Measurements from ENCODE around the gene KIF16B.

KIF16B gene

GRCh38 chr20:16290358-16290757 is 282.9 kb downstream of the KIF16B start:
- H3K9me3 ChIP-seq (ENCODE audit: control insufficient read depth, insufficient read depth, low read length): no peaks in the 10 kb centered on the region
- no peaks in the 10 kb centered on the region for H3K36me3 ChIP-seq (ENCODE audit: control insufficient read depth, insufficient read depth, low read length)
- no peak for DNase-seq (ENCODE audit: low read depth, low spot score)
- no peaks in the 10 kb centered on the region; the same call in 1 of the 2 replicates for H3K4me1 ChIP-seq (ENCODE audit: control insufficient read depth, insufficient read depth, low read length)
- no CpG with 5 or more reads among the region's 4 CpGs for WGBS (ENCODE audit: insufficient coverage, insufficient read length)
- H3K4me3 ChIP-seq (ENCODE audit: low read length): no peak overlapping the region
- no peaks in the 10 kb centered on the region for H3K27me3 ChIP-seq (ENCODE audit: control insufficient read depth, insufficient read depth, low read length)
- H3K27ac ChIP-seq (ENCODE audit: low read length): no peak overlapping the region

- no peak overlapping the region for H3K4me3 ChIP-seq (ENCODE audit: low read length)
- no peak overlapping the region for H3K27ac ChIP-seq (ENCODE audit: low read length)
- no peaks in the 10 kb centered on the region for H3K27me3 ChIP-seq (ENCODE audit: control insufficient read depth, insufficient read depth, low read length)
- no CpG with 5 or more reads among the region's 2 CpGs for WGBS (ENCODE audit: insufficient coverage, insufficient read length)
- no peak for DNase-seq (ENCODE audit: low read depth, low spot score)
- no peaks in the 10 kb centered on the region for H3K36me3 ChIP-seq (ENCODE audit: control insufficient read depth, insufficient read depth, low read length)
- H3K4me1 ChIP-seq (ENCODE audit: control insufficient read depth, insufficient read depth, low read length): peaks cover 2% of the 10 kb centered on the region; the same call in 1 of the 2 replicates
- no peaks in the 10 kb centered on the region for H3K9me3 ChIP-seq (ENCODE audit: control insufficient read depth, insufficient read depth, low read length)
Observed at GRCh38 chr20:16287776-16288175, 285.5 kb downstream of the KIF16B start.

GRCh38 chr20:16286601-16287000 is 286.6 kb downstream of the KIF16B start:
- no peak overlapping the region for H3K4me3 ChIP-seq (ENCODE audit: low read length)
- no peak overlapping the region for H3K27ac ChIP-seq (ENCODE audit: low read length)
- H3K4me1 ChIP-seq (ENCODE audit: control insufficient read depth, insufficient read depth, low read length): peaks cover 2% of the 10 kb centered on the region; the same call in 1 of the 2 replicates
- H3K9me3 ChIP-seq (ENCODE audit: control insufficient read depth, insufficient read depth, low read length): no peaks in the 10 kb centered on the region
- H3K27me3 ChIP-seq (ENCODE audit: control insufficient read depth, insufficient read depth, low read length): no peaks in the 10 kb centered on the region
- no peak for DNase-seq (ENCODE audit: low read depth, low spot score)
- no peaks in the 10 kb centered on the region for H3K36me3 ChIP-seq (ENCODE audit: control insufficient read depth, insufficient read depth, low read length)
- WGBS (ENCODE audit: insufficient coverage, insufficient read length): no CpG with 5 or more reads among the region's 4 CpGs

- Histone ChIP-seq H3K9me3 (ENCODE audit: control insufficient read depth, insufficient read depth, low read length) (no peaks in the 10 kb centered on the region), H3K4me1 (ENCODE audit: control insufficient read depth, insufficient read depth, low read length) (0 out of 2 replicates have a peak, but pooled peaks cover 2% of the 10 kb centered on the region), H3K27ac (ENCODE audit: low read length) (no peak overlapping the region), H3K4me3 (ENCODE audit: low read length) (no peak overlapping the region), H3K36me3 (ENCODE audit: control insufficient read depth, insufficient read depth, low read length) (no peaks in the 10 kb centered on the region), H3K27me3 (ENCODE audit: control insufficient read depth, insufficient read depth, low read length) (no peaks in the 10 kb centered on the region)
- no CpG with 5 or more reads among the region's 15 CpGs for WGBS (ENCODE audit: insufficient coverage, insufficient read length)
- no peak for DNase-seq (ENCODE audit: low read depth, low spot score)
Observed at GRCh38 chr20:16284385-16285100, 288.7 kb downstream of the KIF16B start.

GRCh38 chr20:16283978-16284377 is 289.3 kb downstream of the KIF16B start:
- H3K9me3 ChIP-seq (ENCODE audit: control insufficient read depth, insufficient read depth, low read length): no peaks in the 10 kb centered on the region
- H3K36me3 ChIP-seq (ENCODE audit: control insufficient read depth, insufficient read depth, low read length): no peaks in the 10 kb centered on the region
- DNase-seq (ENCODE audit: low read depth, low spot score): no peak
- no CpG with 5 or more reads among the region's 5 CpGs for WGBS (ENCODE audit: insufficient coverage, insufficient read length)
- 0 out of 2 replicates have a peak, but pooled peaks cover 2% of the 10 kb centered on the region for H3K4me1 ChIP-seq (ENCODE audit: control insufficient read depth, insufficient read depth, low read length)
- no peak overlapping the region for H3K4me3 ChIP-seq (ENCODE audit: low read length)
- H3K27ac ChIP-seq (ENCODE audit: low read length): no peak overlapping the region
- no peaks in the 10 kb centered on the region for H3K27me3 ChIP-seq (ENCODE audit: control insufficient read depth, insufficient read depth, low read length)

GRCh38 chr20:16283307-16283706 is 289.9 kb downstream of the KIF16B start:
- 0 out of 2 replicates have a peak, but pooled peaks cover 2% of the 10 kb centered on the region for H3K4me1 ChIP-seq (ENCODE audit: control insufficient read depth, insufficient read depth, low read length)
- no CpG with 5 or more reads among the region's 6 CpGs for WGBS (ENCODE audit: insufficient coverage, insufficient read length)
- no peak overlapping the region for H3K27ac ChIP-seq (ENCODE audit: low read length)
- no peaks in the 10 kb centered on the region for H3K9me3 ChIP-seq (ENCODE audit: control insufficient read depth, insufficient read depth, low read length)
- no peaks in the 10 kb centered on the region for H3K27me3 ChIP-seq (ENCODE audit: control insufficient read depth, insufficient read depth, low read length)
- no peak overlapping the region for H3K4me3 ChIP-seq (ENCODE audit: low read length)
- no peaks in the 10 kb centered on the region for H3K36me3 ChIP-seq (ENCODE audit: control insufficient read depth, insufficient read depth, low read length)
- DNase-seq (ENCODE audit: low read depth, low spot score): no peak

GRCh38 chr20:16280219-16280618 is 293.0 kb downstream of the KIF16B start:
- no peak overlapping the region for H3K4me3 ChIP-seq (ENCODE audit: low read length)
- H3K9me3 ChIP-seq (ENCODE audit: control insufficient read depth, insufficient read depth, low read length): no peaks in the 10 kb centered on the region
- no peaks in the 10 kb centered on the region for H3K36me3 ChIP-seq (ENCODE audit: control insufficient read depth, insufficient read depth, low read length)
- H3K27ac ChIP-seq (ENCODE audit: low read length): no peak overlapping the region
- WGBS (ENCODE audit: insufficient coverage, insufficient read length): no CpG with 5 or more reads among the region's 2 CpGs
- DNase-seq (ENCODE audit: low read depth, low spot score): no peak
- 0 out of 2 replicates have a peak, but pooled peaks cover 2% of the 10 kb centered on the region for H3K4me1 ChIP-seq (ENCODE audit: control insufficient read depth, insufficient read depth, low read length)
- H3K27me3 ChIP-seq (ENCODE audit: control insufficient read depth, insufficient read depth, low read length): no peaks in the 10 kb centered on the region

GRCh38 chr20:16279320-16279719 is 293.9 kb downstream of the KIF16B start:
- Histone ChIP-seq H3K9me3 (ENCODE audit: control insufficient read depth, insufficient read depth, low read length) (no peaks in the 10 kb centered on the region), H3K36me3 (ENCODE audit: control insufficient read depth, insufficient read depth, low read length) (no peaks in the 10 kb centered on the region), H3K27me3 (ENCODE audit: control insufficient read depth, insufficient read depth, low read length) (no peaks in the 10 kb centered on the region), H3K4me3 (ENCODE audit: low read length) (no peak overlapping the region), H3K27ac (ENCODE audit: low read length) (no peak overlapping the region), H3K4me1 (ENCODE audit: control insufficient read depth, insufficient read depth, low read length) (no peaks in the 10 kb centered on the region)
- WGBS (ENCODE audit: insufficient coverage, insufficient read length): no CpG with 5 or more reads among the region's 5 CpGs
- DNase-seq (ENCODE audit: low read depth, low spot score): no peak

- no peak for DNase-seq (ENCODE audit: low read depth, low spot score)
- no peaks in the 10 kb centered on the region for H3K27me3 ChIP-seq (ENCODE audit: control insufficient read depth, insufficient read depth, low read length)
- no peaks in the 10 kb centered on the region for H3K9me3 ChIP-seq (ENCODE audit: control insufficient read depth, insufficient read depth, low read length)
- H3K4me3 ChIP-seq (ENCODE audit: low read length): no peak overlapping the region
- H3K27ac ChIP-seq (ENCODE audit: low read length): no peak overlapping the region
- no peaks in the 10 kb centered on the region for H3K36me3 ChIP-seq (ENCODE audit: control insufficient read depth, insufficient read depth, low read length)
- no peaks in the 10 kb centered on the region for H3K4me1 ChIP-seq (ENCODE audit: control insufficient read depth, insufficient read depth, low read length)
- WGBS (ENCODE audit: insufficient coverage, insufficient read length): no CpG with 5 or more reads among the region's 4 CpGs
Observed at GRCh38 chr20:16273812-16274555, 299.3 kb downstream of the KIF16B start.

- no peaks in the 10 kb centered on the region for H3K27me3 ChIP-seq (ENCODE audit: control insufficient read depth, insufficient read depth, low read length)
- WGBS (ENCODE audit: insufficient coverage, insufficient read length): no CpG with 5 or more reads among the region's 20 CpGs
Observed at GRCh38 chr20:16272780-16273360, 300.4 kb downstream of the KIF16B start.

More at GRCh38 chr20:16272780-16273360, 300.4 kb downstream of the KIF16B start:
- H3K9me3 ChIP-seq (ENCODE audit: control insufficient read depth, insufficient read depth, low read length): no peaks in the 10 kb centered on the region
- DNase-seq (ENCODE audit: low read depth, low spot score): no peak
- H3K4me1 ChIP-seq (ENCODE audit: control insufficient read depth, insufficient read depth, low read length): no peaks in the 10 kb centered on the region
- H3K4me3 ChIP-seq (ENCODE audit: low read length): no peak overlapping the region
- no peaks in the 10 kb centered on the region for H3K36me3 ChIP-seq (ENCODE audit: control insufficient read depth, insufficient read depth, low read length)
- H3K27ac ChIP-seq (ENCODE audit: low read length): no peak overlapping the region
